ENCODE data around the gene C11orf68.
A peak's percentile ranks its signal among the peaks of the same experiment; 100 is the strongest.

The C11orf68 gene

GRCh38 chr11:65961267-65962140 lies 42.6 kb upstream of the C11orf68 start, which contains the start of gene SART1:
Gene SART1, plus strand, starts transcription at chr11:65961734. Its CDS starts 47 bp downstream, at chr11:65961781.
- POLR2A ChIA-PET (ENCODE audit: low non-redundant PET): no interaction called here
- CTCF ChIA-PET: interaction anchor here (1.4 kb wide), 1 partner anchor 72 kb away, joined by 5 read pairs; no protein-coding TSS in a partner anchor

GRCh38 chr11:65960824-65961266 lies 42.0 kb upstream of the C11orf68 start:
- POLR2A ChIA-PET (ENCODE audit: low non-redundant PET): interaction anchor here (0.6 kb wide), 1 partner anchor 69 kb away, joined by 10 read pairs; no protein-coding TSS in a partner anchor
- DNase-seq (ENCODE audit: low spot score): no peak
- CTCF ChIA-PET: no interaction called here
- no peak for TF ChIP-seq CTCF (conservative IDR thresholded peaks at IDR 0.05; ENCODE audit: low read depth)
- peak overlapping the region; percentile 86 for H3K27ac ChIP-seq

More at GRCh38 chr11:65961267-65962140, 42.6 kb upstream of the C11orf68 start, which contains the start of gene SART1:
- H3K27ac ChIP-seq: peak within 1 kb of the TSS; percentile 86
- TF ChIP-seq CTCF (conservative IDR thresholded peaks at IDR 0.05; ENCODE audit: low read depth): no peak
- DNase-seq (ENCODE audit: low spot score): peak; percentile 98

GRCh38 chr11:65958774-65959420 lies 40.0 kb upstream of the C11orf68 start:
- no peak overlapping the region for H3K27ac ChIP-seq
- ChIA-PET CTCF (interaction anchor here (0.7 to 1.1 kb wide), 2 partner anchors 74 to 950 kb away, joined by 3 read pairs; no protein-coding TSS in a partner anchor), POLR2A (ENCODE audit: low non-redundant PET) (interaction anchor here (0.6 kb wide), 1 partner anchor 61 kb away, joined by 4 read pairs; no protein-coding TSS in a partner anchor)
- no peak for TF ChIP-seq CTCF (conservative IDR thresholded peaks at IDR 0.05; ENCODE audit: low read depth)
- DNase-seq (ENCODE audit: low spot score): no peak

GRCh38 chr11:65958291-65958690 lies 39.4 kb upstream of the C11orf68 start:
- ChIA-PET CTCF (interaction anchor here (0.6 to 1.1 kb wide), 3 partner anchors 68 to 949 kb away, joined by 3 read pairs; partner anchors contain the start of gene CCDC85B), POLR2A (ENCODE audit: low non-redundant PET) (no interaction called here)
- TF ChIP-seq CTCF (conservative IDR thresholded peaks at IDR 0.05; ENCODE audit: low read depth): no peak
- no peak overlapping the region for H3K27ac ChIP-seq
- DNase-seq (ENCODE audit: low spot score): no peak

GRCh38 chr11:65954771-65955170 lies 35.9 kb upstream of the C11orf68 start:
- peak; percentile 37 for DNase-seq (ENCODE audit: low spot score)

More at GRCh38 chr11:65954771-65955170, 35.9 kb upstream of the C11orf68 start:
- no peak for TF ChIP-seq CTCF (conservative IDR thresholded peaks at IDR 0.05; ENCODE audit: low read depth)
- no peak overlapping the region for H3K27ac ChIP-seq
- POLR2A ChIA-PET (ENCODE audit: low non-redundant PET): interaction anchor here (0.7 kb wide), 1 partner anchor 286 kb away, joined by 4 read pairs; no protein-coding TSS in a partner anchor
- CTCF ChIA-PET: interaction anchor here (0.6 to 0.7 kb wide), 3 partner anchors 63 to 1089 kb away, joined by 3 to 4 read pairs (median 4); no protein-coding TSS in a partner anchor
